Activated CD8-positive, alpha-beta memory T cell treated with anti-CD3 and anti-CD28 coated beads for 36 hours (primary cell): ENCODE data around the gene SCD5. TPM values are rescaled to one million over a fixed set of nuclear protein-coding genes. Genes with fewer than 3 reads are reported as not detected.

Source experiments
- CTCF ChIA-PET: fragments of 350-600 bp; sonication (Branson Sonifier 250); formaldehyde crosslinking; loops from one replicate; lab custom pipeline; 2021; ENCODE audit warnings: antibody characterized with exemption; lab: Charles Lee
- POLR2A ChIA-PET: fragments of 350-600 bp; sonication (Branson Sonifier 250); formaldehyde crosslinking; loops from one replicate; lab custom pipeline; 2021; ENCODE audit warnings: antibody characterized with exemption; lab: Charles Lee
- total RNA-seq, 2 experiments: library from RNA; stranded (reverse); gene quantifications; one replicate each; pipeline ENCODE4 v1.2.3, GENCODE V29; 2021

SCD5 gene
- total RNA-seq, 2 experiments from 2014 or later = 7.0 to 7.1 TPM

- CTCF ChIA-PET = no interaction called here
- POLR2A ChIA-PET = no interaction called here
Measured at GRCh38 chr4:82708982-82709381, 89.6 kb downstream of the SCD5 start.

GRCh38 chr4:82706349-82707000, 92.1 kb downstream of the SCD5 start:
- ChIA-PET CTCF (no interaction called here), POLR2A (no interaction called here)

- POLR2A ChIA-PET = no interaction called here
- CTCF ChIA-PET = no interaction called here
Measured at GRCh38 chr4:82705928-82706300, 92.7 kb downstream of the SCD5 start.

GRCh38 chr4:82705169-82705927, 93.2 kb downstream of the SCD5 start:
- CTCF ChIA-PET = interaction anchor here (1.1 kb wide), 1 partner anchor 12 kb away, joined by 3 read pairs; no protein-coding TSS in a partner anchor
- POLR2A ChIA-PET = no interaction called here

- ChIA-PET CTCF (interaction anchor here (1.1 kb wide), 1 partner anchor 11 kb away, joined by 3 read pairs; no protein-coding TSS in a partner anchor), POLR2A (no interaction called here)
Measured at GRCh38 chr4:82704156-82704555, 94.4 kb downstream of the SCD5 start.

GRCh38 chr4:82698412-82698811, 100.2 kb downstream of the SCD5 start:
- ChIA-PET CTCF (no interaction called here), POLR2A (no interaction called here)

- ChIA-PET CTCF (no interaction called here), POLR2A (no interaction called here)
Measured at GRCh38 chr4:82697561-82697960, 101.0 kb downstream of the SCD5 start.

GRCh38 chr4:82696117-82696860, 102.3 kb downstream of the SCD5 start:
- POLR2A ChIA-PET = no interaction called here
- CTCF ChIA-PET = no interaction called here

- ChIA-PET CTCF (no interaction called here), POLR2A (no interaction called here)
Measured at GRCh38 chr4:82694892-82695291, 103.7 kb downstream of the SCD5 start.

- ChIA-PET POLR2A (no interaction called here), CTCF (no interaction called here)
Measured at GRCh38 chr4:82694046-82694445, 104.5 kb downstream of the SCD5 start.

GRCh38 chr4:82692101-82692780, 106.4 kb downstream of the SCD5 start:
- CTCF ChIA-PET = no interaction called here
- POLR2A ChIA-PET = no interaction called here

GRCh38 chr4:82691431-82691830, 107.2 kb downstream of the SCD5 start:
- ChIA-PET CTCF (no interaction called here), POLR2A (no interaction called here)

- ChIA-PET POLR2A (no interaction called here), CTCF (no interaction called here)
Measured at GRCh38 chr4:82688091-82688795, 110.4 kb downstream of the SCD5 start.

- POLR2A ChIA-PET = no interaction called here
Measured at GRCh38 chr4:82687531-82687930, 111.1 kb downstream of the SCD5 start.

GRCh38 chr4:82681754-82682153, 116.8 kb downstream of the SCD5 start:
- ChIA-PET POLR2A (no interaction called here), CTCF (no interaction called here)

More at GRCh38 chr4:82687531-82687930, 111.1 kb downstream of the SCD5 start:
- CTCF ChIA-PET = no interaction called here

GRCh38 chr4:82680834-82681233, 117.8 kb downstream of the SCD5 start:
- POLR2A ChIA-PET = no interaction called here
- CTCF ChIA-PET = no interaction called here

GRCh38 chr4:82679531-82679930, 119.1 kb downstream of the SCD5 start:
- POLR2A ChIA-PET = no interaction called here
- CTCF ChIA-PET = no interaction called here

- ChIA-PET POLR2A (no interaction called here), CTCF (no interaction called here)
Measured at GRCh38 chr4:82678051-82678450, 120.5 kb downstream of the SCD5 start.

GRCh38 chr4:82677327-82677726, 121.3 kb downstream of the SCD5 start:
- POLR2A ChIA-PET = no interaction called here
- CTCF ChIA-PET = no interaction called here
